ENCODE measurements around the gene AVEN. TPM values are rescaled to one million over a fixed set of nuclear protein-coding genes. Genes with fewer than 3 reads are reported as not detected.
A peak's percentile ranks its signal among the peaks of the same experiment; 100 is the strongest.

AVEN gene
- total and polyA plus RNA-seq, 2 of the 4 experiments (the other 2 are of a cell fraction), result 9.1 to 17.6 TPM

- no peaks in the 10 kb centered on the region for H3K9me3 ChIP-seq (ENCODE audit: control insufficient read depth, insufficient read depth, low read length)
- no peak overlapping the region for H3K23ac ChIP-seq (ENCODE audit: low read depth, low read length)
- H2BK20ac ChIP-seq (ENCODE audit: low read depth, low read length), result no peak overlapping the region
- H3K4ac ChIP-seq (ENCODE audit: low read depth, low read length), result no peak overlapping the region; the same call in 1 of the 2 replicates
- TF ChIP-seq BHLHE40 (IDR thresholded peaks at IDR 0.05; ENCODE audit: low read depth, low read length), result no peak
- TF ChIP-seq RFX5 (IDR thresholded peaks at IDR 0.05; ENCODE audit: low read depth, low read length), result no peak
- no peak for TF ChIP-seq SMC3 (IDR thresholded peaks at IDR 0.05; ENCODE audit: low read depth, low read length)
- no peak for TF ChIP-seq ELK1 (IDR thresholded peaks at IDR 0.05; ENCODE audit: borderline replicate concordance, low read depth, low read length)
- no peak for TF ChIP-seq MAFK (IDR thresholded peaks at IDR 0.05; ENCODE audit: low read depth, low read length)
- no peak for TF ChIP-seq CHD1 (IDR thresholded peaks at IDR 0.05; ENCODE audit: low read depth, low read length)
- TF ChIP-seq MAZ (IDR thresholded peaks at IDR 0.05; ENCODE audit: borderline replicate concordance, low read depth, low read length), result no peak
- no peak for TF ChIP-seq POLR2A (IDR thresholded peaks at IDR 0.05; ENCODE audit: low read depth, low read length)
- TF ChIP-seq FOS (IDR thresholded peaks at IDR 0.05; ENCODE audit: low read depth, low read length), result no peak
- H4K5ac ChIP-seq (ENCODE audit: low read depth, low read length), result peak overlapping the region; percentile 75
- H2BK120ac ChIP-seq (ENCODE audit: low read depth, low read length), result no peak overlapping the region
- H4K91ac ChIP-seq (ENCODE audit: insufficient read depth, low read depth, low read length), result no peak overlapping the region
- peaks cover 7% of the 10 kb centered on the region for H3K9me1 ChIP-seq (ENCODE audit: insufficient read depth, low read length)
- H3K14ac ChIP-seq (replicated peaks; ENCODE audit: low read depth, low read length), result no peak overlapping the region
- dilution Hi-C loops (cut with HindIII; ENCODE audit: low sequenced_read_pairs, unreplicated experiment) (no loop called here), in situ Hi-C loops (cut with MboI; ENCODE audit: low sequenced_read_pairs) (no loop called here), intact Hi-C loops (cut with micrococcal nuclease) (loop anchor here (5.0 kb wide), 1 partner anchor 130 kb away; no protein-coding TSS in a partner anchor)
- no peaks in the 10 kb centered on the region for H3K36me3 ChIP-seq (ENCODE audit: control insufficient read depth, insufficient read depth, low read length)
- no peak overlapping the region for H3K27ac ChIP-seq (ENCODE audit: insufficient read depth, low read length)
- no peak overlapping the region for H2BK15ac ChIP-seq (ENCODE audit: low read depth, low read length)
- H3K4me3 ChIP-seq (ENCODE audit: insufficient read depth, low read depth, low read length), result no peak overlapping the region
- H3K56ac ChIP-seq (ENCODE audit: extremely low read depth, insufficient read depth, low read length), result no peak overlapping the region
- H3K27me3 ChIP-seq (ENCODE audit: control insufficient read depth, insufficient read depth, low read length), result no peaks in the 10 kb centered on the region
- H3K18ac ChIP-seq (ENCODE audit: low read depth, low read length), result peak overlapping the region; percentile 86
- H3K4me1 ChIP-seq (ENCODE audit: control insufficient read depth, insufficient read depth, low read length), result peaks cover 9% of the 10 kb centered on the region
- H2AFZ ChIP-seq (replicated peaks; ENCODE audit: low read length, poor library complexity), result no peak overlapping the region
- no peak overlapping the region for H2AK5ac ChIP-seq (ENCODE audit: low read depth, low read length)
- no peak overlapping the region for H2AK9ac ChIP-seq (replicated peaks; ENCODE audit: low read depth, low read length, poor library complexity)
- ChIA-PET POLR2A (ENCODE audit: unreplicated experiment) (no interaction called here), CTCF (no interaction called here)
- WGBS, 2 experiments (ENCODE audit: extremely low coverage in 2 of 2, insufficient read length in 1 of 2), result no CpG with 5 or more reads among the region's 1 CpG
- peaks cover 17% of the 10 kb centered on the region in 2 experiments for H3K79me1 ChIP-seq (ENCODE audit: low read depth in 1 of 2, low read length in 2 of 2)
- H2BK5ac ChIP-seq (ENCODE audit: low read depth, low read length, poor library complexity, severe bottlenecking), result no peak overlapping the region
- no peak overlapping the region for H4K8ac ChIP-seq (ENCODE audit: low read depth in 2 of 2, low read length in 2 of 2)
- no peak overlapping the region for H3K9ac ChIP-seq (ENCODE audit: low read depth, low read length)
- ATAC-seq (ENCODE audit: low read depth), result peak; percentile 27
- no peaks in the 10 kb centered on the region for H4K20me1 ChIP-seq (ENCODE audit: insufficient read depth, low read length)
- DNase-seq, result peak; percentile 17
- no peak overlapping the region for H3K4me2 ChIP-seq (ENCODE audit: low read depth, low read length)
- BruUV-seq (replicated peaks), result no TSS peak
Measured at GRCh38 chr15:33982516-33982915, 56.5 kb downstream of the AVEN start.

Data from IMR-90 (cell line).